ENCODE data around the gene AQP12A.

AQP12A gene

DNA sequence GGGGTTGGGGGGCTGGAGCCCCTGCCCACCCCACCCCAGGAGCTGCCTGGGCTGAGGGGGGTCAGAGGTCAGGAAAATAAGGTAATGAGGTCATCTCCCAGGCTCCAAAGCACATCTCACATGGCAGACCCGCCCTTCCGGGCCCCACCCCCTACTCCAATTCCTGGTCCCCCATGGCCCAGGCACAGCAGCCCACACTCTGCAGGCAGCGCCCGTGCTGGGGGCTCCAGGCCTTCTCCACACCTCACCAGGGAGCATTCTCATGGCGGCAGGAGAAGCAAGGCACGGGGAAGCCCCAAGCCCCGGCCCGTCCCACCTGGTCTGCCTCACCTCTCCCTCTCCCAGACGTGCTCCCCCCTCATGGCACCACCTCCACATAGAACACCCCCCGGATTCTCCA, 43.8 kb downstream of the AQP12A start:
- TF ChIP-seq, protein P1, sequence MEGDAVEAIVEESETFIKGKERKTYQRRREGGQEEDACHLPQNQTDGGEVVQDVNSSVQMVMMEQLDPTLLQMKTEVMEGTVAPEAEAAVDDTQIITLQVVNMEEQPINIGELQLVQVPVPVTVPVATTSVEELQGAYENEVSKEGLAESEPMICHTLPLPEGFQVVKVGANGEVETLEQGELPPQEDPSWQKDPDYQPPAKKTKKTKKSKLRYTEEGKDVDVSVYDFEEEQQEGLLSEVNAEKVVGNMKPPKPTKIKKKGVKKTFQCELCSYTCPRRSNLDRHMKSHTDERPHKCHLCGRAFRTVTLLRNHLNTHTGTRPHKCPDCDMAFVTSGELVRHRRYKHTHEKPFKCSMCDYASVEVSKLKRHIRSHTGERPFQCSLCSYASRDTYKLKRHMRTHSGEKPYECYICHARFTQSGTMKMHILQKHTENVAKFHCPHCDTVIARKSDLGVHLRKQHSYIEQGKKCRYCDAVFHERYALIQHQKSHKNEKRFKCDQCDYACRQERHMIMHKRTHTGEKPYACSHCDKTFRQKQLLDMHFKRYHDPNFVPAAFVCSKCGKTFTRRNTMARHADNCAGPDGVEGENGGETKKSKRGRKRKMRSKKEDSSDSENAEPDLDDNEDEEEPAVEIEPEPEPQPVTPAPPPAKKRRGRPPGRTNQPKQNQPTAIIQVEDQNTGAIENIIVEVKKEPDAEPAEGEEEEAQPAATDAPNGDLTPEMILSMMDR (IDR thresholded peaks at IDR 0.05): no peak
- no peak for TF ChIP-seq ZFX (IDR thresholded peaks at IDR 0.05; ENCODE audit: borderline replicate concordance)

GRCh38 chr2:240736281-240737250, 44.9 kb downstream of the AQP12A start:
- no peak for TF ChIP-seq ZFX (IDR thresholded peaks at IDR 0.05; ENCODE audit: borderline replicate concordance)
- TF ChIP-seq, protein P1 (IDR thresholded peaks at IDR 0.05): no peak

More for the DNA sequence above, 43.8 kb downstream of the AQP12A start:
- no peak overlapping the region for H3K27ac ChIP-seq

GRCh38 chr2:240737512-240737911, 45.8 kb downstream of the AQP12A start:
- H3K27ac ChIP-seq: no peak overlapping the region

More at GRCh38 chr2:240736281-240737250, 44.9 kb downstream of the AQP12A start:
- no peak overlapping the region for H3K27ac ChIP-seq

GRCh38 chr2:240737958-240738357, 46.3 kb downstream of the AQP12A start:
- TF ChIP-seq, protein P1 (IDR thresholded peaks at IDR 0.05): no peak
- TF ChIP-seq ZFX (IDR thresholded peaks at IDR 0.05; ENCODE audit: borderline replicate concordance): no peak
- no peak overlapping the region for H3K27ac ChIP-seq

More at GRCh38 chr2:240737512-240737911, 45.8 kb downstream of the AQP12A start:
- no peak for TF ChIP-seq ZFX (IDR thresholded peaks at IDR 0.05; ENCODE audit: borderline replicate concordance)

DNA sequence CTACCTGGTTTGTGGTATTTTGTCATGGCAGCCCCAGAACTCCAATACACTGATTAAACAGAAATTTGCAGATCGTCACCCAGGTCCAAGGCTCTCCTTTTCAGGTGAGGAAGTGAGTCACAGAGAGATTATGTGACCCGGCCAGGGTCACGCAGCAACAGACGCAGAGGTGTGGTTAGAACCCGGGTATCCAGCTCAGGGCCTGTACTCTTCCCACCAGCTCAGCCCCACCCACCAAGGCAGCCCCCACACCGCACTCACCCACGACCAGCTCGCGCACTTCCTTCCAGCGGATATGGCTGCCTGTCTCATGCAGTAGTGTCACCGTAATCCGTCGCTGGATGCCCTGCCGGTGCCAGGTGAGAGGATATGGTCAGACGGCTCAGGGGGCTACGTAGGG, 48.1 kb downstream of the AQP12A start:
- no peak for TF ChIP-seq ZFX (IDR thresholded peaks at IDR 0.05; ENCODE audit: borderline replicate concordance)
- TF ChIP-seq, protein P1 (IDR thresholded peaks at IDR 0.05): no peak
- no peak overlapping the region for H3K27ac ChIP-seq

- TF ChIP-seq, protein P1 (IDR thresholded peaks at IDR 0.05): no peak
- TF ChIP-seq ZFX (IDR thresholded peaks at IDR 0.05; ENCODE audit: borderline replicate concordance): no peak
- no peak overlapping the region for H3K27ac ChIP-seq
These were observed 49.4 kb downstream of the AQP12A start for GRCh38 chr2:240741091-240741490.

DNA sequence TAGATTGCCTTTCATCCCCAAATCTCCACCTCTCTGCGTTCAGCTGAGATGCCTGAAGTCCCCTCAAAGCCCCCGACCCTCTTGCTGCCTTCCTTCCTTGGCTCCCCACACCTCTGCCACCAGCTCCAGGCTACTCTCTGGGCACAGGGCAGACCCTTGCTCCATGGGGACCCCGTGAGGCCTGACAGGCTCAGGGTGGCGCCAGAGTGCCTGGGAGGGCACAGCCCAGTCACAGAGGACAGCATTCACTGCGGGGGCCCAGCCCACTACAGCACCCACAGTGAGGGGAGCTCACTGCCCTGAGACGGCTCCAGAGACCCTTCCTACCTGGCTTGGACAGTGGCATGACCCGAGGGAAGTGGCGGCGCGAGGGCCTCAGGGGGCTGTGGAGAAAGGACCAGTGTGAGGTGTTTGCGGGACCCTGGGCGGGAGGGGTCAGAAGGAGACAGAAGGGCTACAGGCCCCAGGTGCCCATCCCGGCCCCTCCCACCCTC, 51.0 kb downstream of the AQP12A start:
- no peak overlapping the region for H3K27ac ChIP-seq
- TF ChIP-seq, protein P1 (IDR thresholded peaks at IDR 0.05): no peak
- TF ChIP-seq ZFX (IDR thresholded peaks at IDR 0.05; ENCODE audit: borderline replicate concordance): no peak
